NCI-H345 (cell line): ENCODE results near the gene SIPA1L3.
"Not testable (repeated sequence)": the region's sequence is repeated elsewhere in the genome, so short reads cannot be mapped to it uniquely, and the experiment has no call there.

Experiments used
- DNase-seq: peaks from one replicate; lab custom pipeline; 2025; lab: John Stamatoyannopoulos, UW

The SIPA1L3 gene

DNA sequence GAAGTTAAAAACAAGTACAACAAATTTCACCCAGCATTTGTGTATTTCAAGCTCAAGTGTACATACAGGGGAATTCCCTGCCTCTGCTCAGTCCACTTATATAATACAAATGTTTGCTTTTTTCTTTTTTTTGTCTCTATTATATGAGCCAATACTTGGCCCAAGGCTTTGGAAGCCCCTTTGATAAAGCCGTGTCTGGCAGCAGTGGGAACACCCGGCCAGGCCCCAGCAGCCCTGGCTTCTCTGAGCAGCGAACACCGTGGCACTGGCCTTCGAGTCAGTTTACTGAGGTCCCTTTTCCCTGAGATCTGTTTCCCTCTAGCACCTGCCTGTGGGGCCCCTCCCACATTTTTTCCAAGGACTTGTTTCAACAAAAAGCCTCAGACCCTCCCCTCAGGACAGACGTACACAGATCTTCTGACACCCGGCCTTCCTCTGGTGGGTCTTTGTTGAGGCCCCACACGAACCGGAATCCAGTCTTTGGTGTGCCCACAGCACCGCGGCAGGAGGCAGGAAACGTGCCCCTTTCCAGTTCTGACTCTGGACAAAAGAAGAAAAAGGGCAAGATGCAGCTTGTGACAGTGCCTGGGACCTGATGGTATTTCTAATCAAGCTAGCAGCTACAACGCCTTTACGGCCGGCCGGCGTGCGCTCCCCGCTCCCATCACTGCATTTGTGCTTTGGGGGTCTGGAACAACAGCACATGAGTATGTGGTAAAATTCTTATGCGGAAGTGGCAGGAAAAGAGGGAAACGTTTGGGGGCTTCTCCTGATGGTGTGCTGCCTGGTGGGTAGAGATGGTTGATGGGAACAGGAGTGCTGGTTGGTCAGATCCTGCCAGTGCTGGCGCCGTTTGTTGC, 13.8 kb downstream of the SIPA1L3 start:
- no peak for DNase-seq

DNA sequence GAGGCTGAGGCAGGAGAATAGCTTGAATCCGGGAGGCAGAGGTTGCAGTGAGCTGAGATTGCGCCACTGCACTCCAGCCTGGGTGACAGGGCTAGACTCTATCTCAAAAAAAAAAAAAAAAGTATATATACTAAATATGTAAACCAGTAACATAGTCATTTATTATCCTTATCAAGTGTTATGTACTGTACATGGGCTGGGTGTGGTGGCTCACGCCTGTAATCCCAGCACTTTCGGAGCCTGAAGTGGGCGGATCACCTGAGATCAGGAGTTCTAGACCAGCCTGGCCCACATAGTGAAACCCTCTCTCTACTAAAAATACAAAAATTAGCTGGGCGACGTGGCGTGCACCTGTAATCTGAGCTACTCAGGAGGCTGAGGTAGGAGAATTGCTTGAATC, 17.6 kb downstream of the SIPA1L3 start:
- DNase-seq = not testable (repeated sequence)

DNA sequence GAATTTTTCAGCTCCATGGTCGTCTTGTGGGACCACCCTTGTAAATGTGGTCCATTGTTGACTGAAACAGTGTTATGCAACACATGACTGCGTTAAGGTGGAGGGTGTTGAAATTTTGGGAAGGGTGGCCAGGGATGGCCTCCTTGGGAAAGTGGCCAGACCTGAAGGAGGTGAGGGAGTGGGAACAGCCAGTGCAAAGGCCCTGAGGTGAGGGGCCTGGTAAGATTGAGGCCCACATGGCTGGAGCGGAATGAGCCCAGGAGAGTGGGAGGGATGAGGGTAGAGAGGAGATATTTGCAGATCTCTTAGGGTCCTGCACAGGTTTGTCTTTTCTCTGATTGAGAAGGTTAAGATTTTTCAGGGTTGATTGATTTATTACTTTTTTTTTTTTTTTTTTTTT, 18.2 kb downstream of the SIPA1L3 start:
- no peak for DNase-seq

DNA sequence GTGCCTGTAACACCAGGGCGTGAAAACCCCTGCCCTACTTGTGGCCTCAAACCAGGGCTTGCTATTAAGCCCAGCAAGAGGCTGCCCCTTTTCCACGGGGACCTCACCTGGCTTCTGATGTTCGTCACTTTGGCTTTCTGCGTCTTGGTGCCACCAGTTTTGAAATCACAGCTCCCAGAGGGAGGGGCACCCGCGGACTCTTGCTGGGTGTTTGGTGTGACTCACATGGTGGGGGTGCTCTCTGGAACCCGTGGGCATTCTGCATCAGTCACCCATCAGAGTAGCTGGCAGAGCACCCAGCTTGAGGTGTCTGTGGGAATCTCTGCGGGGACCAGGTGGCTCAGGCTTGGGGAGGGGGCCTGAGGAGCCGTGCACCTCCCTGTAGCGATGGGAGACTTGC, 19.2 kb downstream of the SIPA1L3 start:
- DNase-seq = no peak

DNA sequence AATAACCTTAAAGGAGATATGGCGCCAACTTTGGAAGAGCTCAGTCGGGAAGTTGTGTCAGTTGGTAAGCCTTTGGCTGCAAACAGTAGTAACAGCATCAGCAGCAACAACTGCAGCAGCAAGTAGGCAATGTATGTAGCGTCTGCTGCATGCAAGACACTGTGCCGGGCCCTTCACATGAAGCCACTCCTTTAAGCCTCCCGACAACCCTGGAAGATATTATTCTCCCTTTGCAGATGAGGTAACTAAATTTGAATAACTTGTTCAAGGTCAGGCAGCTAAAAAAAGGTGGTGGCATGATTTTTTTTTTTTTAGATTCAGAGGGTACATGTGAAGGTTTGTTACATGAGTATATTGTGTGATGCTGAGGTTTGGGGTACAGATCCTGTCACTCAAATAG, 19.7 kb downstream of the SIPA1L3 start:
- no peak for DNase-seq

DNA sequence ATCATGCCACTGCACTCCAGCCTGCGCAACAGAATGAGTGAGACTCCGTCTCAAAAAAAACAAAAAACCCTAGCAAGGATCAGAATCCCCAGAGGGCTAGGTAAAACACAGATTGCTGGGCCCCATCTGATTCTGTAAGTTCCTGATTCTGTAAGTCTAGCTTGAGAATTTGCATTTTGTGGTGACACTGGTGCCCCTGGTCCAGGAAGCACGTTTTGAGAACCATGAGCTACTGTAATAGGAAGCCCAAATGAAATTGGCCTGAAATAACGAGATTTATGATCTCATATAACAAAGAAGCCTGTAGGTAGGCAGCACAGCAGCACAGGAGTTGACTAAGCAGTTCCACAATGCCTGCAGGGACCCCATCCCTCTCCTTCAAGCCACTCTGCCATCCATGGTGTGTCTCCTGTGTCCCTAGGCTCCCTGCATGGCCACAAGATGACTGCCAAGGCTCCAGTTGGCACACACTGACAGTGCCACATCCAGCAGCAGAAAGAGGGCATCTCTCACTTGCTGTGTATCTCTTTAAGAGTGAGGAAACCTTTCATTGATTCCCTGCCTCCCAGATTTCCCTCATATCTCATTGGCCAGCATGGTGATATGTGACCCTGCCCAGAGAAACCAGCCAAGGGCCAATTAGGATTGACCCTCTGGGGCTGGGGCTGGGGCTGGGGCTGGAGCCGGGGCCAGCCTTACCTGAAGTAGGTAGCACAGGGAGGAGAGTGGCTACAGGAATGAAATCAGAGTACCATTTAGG, 21.7 kb downstream of the SIPA1L3 start:
- DNase-seq = no peak

DNA sequence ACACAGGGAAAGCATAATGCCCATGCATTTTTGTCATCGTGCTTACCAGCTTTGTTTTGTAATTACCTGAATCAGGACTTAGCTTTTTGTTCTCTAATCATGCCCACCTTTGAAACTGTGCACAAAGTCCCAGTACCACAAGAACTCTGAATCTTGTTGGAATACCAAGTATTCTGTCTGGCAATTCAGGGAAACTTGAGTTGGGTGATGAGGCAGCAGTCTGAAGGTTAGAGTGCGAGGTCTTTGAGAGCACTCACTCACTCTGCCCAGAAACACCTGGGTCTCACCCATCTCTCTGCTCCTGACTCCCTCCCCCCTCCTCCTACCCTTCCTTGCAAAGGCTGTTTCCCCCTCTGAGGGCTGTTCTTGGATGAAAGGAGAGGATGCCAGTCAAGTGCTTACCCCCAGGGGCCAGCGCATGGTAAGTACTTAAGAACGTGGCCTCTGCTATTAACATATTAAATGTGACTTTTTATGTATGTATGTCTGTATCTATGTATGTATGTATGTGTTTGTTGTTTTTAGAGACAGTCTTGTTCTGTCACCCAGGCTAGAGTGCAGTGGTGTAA, 22.4 kb downstream of the SIPA1L3 start:
- no peak for DNase-seq

DNA sequence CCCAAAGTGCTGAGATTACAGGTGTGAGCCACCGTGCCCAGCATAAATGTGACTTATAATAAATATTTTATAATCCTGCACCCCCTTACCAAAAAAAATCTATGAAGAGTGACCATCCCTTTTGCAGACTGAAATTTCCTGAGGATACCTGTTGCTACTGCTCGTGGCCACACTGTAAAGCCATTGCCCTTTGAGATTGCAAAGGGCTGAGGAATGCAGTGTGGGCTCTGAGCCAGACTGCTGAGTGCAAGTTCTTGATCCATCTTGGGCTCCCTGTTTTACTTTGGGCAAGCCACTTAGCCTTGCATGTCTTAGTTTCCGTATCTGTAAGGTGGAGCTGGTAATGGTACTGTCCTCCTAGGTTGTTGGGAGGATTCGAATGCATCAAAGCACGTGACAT, 23.4 kb downstream of the SIPA1L3 start:
- DNase-seq = no peak

DNA sequence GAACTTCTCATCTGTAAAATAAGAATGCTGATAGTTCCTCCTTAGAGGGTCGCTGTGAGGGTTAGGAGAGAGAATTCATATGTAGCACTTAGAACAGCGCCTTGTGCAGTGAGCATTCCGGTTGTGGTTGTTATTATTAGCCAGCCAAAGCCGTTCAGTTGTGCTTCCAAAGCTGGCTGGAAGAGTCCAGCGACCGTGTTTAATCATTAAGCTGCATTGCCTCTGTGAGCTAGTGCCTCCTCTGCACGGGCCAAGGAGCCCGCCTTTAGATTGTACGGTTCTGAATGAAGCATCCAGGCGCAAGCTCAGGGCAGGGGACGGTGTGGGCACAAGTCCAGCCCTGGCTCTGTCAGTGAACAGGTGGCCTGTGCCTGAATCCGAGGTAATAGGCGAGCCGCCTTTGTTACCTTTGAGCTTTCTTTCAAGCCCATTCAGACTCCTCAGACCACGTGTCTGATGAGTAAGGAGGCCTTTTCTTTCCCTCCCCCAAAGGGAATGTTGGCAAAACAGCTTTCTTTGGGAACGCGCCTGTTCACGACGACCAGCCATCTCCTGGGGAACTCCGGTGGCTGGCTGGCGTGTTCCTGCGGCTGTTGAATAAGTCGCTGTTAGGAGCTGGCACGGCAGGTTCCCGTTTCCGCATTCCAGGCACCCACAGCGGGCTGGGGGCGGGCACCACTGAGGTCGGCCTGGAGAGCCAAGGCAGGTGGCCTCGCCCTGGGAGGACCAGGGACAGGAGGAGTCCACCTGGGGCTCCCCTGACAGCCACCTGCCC, 25.1 kb downstream of the SIPA1L3 start:
- DNase-seq = peak; percentile 94

DNA sequence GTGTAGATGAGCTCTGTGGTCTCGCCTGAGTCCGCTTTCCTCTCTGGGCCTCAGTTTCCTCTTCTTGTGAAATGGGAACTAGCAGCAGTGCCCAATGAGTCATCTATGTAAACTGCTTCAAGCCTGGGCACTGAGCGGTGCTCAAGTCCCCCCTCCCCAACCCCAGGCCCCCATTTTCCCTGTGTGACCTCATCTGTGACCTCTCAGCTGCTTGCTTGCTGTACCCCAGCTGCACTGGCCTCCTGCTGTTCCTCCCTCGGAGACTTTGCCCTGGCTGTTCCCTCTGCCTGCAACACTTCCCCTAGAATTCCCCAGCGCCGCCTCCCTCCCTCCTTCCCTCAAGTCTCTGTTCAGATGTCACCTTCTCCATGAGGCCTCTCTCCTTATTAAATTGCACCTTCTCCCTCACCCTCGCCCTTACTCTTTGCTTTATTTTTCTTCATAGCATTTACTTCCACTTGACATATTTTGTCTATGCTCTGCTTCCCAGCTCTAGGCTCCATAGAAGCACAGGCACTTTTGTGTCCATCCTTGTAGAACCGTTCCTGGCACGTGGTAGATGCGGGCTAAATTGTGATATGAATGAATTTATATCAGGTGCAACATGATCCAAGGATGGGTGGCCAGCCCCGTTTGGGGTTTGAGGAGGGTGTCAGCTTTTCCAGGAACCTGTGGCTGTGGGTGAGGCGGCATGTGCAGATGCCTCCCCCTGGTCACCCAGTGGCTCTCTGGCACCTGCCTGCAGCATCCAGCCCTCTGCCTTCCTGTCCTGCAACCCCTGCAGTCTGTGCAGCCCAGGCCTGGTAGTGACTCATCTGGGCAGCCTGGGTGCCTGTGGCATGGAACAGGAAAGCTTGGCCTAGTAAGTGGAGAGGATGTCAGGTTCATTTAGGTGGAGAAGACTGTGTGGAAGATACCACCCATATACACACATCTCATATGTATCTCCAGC, 26.3 kb downstream of the SIPA1L3 start:
- peak; percentile 82 for DNase-seq

DNA sequence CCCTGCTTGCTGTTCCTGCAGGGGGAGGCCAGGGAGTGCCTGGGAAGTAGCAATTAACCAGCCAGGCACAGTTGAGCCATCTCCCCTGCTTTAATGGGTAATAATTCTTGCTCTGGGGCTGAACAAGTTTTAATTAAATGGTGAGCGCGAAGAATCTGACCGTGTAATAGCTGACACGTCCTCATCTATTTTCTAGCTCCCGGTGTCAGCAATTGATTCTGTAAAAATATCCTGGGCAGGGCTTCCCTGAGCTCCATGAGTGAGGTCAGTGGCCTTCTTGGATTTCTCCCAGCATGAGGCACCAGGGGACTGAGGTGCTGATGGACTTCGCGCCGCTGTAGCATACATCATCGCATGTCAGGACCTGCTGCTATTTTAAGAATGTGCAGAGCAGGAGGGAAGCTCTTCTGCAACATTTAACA, 26.9 kb downstream of the SIPA1L3 start:
- DNase-seq = no peak

DNA sequence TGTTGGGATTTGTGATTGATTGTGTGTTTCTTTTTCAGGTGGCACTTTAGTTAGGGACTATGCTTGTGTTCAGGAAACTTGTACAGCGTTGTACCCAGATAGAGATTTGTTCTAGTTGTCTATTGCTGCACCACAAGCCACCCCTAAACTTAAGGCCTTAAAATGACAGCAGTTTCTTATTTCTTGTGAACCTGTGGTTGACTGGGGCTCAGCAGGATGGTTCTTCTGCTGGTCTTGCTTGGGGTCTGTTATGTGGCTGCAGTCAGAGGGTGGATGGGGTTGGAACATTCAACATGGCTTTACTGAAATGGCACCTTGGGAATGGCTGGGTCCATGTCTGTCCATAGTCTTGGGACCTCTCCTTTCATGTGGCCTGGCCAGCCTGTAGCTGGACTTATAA, 28.3 kb downstream of the SIPA1L3 start:
- no peak for DNase-seq

DNA sequence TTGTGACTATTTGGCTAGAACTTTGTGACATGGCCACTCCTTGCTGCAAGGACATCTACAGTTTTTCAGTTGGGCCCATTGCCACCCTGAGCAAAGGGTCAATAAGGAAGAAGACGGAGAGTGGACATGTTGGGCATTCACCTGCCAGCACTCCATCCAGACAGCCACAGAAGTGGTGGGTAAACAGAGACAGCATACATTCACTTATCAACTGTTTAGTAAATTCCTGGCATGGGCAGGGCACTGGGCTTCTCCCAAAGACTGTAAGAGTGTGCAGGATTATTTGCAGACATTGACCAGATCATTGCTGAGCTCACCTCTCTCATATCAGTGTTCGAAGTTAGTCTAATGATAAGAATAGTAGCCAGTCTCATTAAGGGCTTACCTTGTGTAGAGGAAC, 29.2 kb downstream of the SIPA1L3 start:
- no peak for DNase-seq

DNA sequence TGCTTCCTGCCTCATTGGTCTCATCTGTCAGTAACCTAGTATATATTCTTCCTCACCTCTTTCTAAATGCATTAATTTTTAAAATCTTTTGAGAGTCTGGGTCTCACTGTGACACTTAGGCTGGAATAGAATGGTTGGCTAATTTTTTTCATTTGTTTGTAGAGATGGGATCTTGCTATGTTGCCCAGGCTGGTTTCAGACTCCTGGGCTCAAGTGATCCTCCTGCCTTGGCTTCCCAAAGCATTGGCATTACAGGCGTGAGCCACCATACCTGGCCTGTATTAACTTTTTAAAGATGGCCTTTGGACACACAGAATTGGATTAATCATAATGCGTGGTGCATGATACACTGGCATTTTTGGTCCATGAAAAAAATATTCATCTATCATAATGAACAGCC, 29.9 kb downstream of the SIPA1L3 start:
- DNase-seq = no peak

DNA sequence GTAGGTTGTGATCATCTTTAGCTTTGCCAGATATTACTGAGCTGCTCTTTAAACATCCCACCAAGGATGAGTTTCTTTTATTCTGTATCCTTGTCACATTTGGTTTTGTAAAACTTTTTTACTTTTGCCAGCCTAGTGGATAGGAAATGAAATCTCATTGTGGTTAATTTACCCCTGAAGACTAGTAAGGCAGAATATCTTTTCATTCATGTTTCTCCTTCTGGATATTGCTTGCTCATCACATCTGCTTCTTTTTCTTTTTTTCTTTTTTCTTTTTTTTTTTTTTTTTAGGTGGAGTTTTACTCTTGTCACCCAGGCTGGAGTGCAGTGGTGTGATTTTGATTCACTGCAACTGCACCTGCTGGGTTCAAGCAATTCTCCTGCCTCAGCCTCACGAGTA, 31.3 kb downstream of the SIPA1L3 start:
- DNase-seq = no peak

DNA sequence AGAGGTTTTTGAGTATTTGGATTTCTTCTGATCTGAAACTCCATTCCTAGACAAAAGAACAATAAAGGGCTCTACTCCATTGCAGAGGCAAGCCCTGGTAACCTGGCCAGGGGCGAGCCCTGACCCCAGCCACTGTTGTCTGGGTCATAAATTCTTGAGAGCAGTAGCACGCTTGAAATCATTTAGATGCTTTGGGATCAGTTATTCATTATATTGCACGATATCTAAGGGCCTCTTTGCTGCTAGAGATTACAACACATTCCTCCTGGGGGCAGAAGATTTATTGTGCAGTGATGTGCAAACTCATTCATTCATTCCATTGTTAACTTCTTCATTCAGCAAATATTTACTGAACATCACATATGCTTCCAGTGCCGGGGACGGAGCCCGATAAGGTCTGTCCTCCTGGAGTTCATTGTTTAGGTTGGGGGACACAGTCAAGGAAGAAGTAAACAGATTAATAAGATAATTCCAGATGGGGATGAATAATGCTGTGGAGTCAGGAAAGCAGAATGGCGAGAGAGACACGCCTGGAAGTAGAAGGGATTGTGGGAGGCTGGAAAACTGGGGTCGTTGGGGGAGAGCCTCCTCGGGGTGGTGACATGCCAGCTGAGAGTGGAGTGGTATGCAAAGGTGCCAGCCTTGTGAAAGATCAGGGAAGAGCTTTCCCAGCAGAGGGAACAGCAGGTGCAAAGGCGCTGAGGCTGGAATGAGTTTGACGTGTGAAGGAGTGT, 34.9 kb downstream of the SIPA1L3 start:
- peak; percentile 36 for DNase-seq

DNA sequence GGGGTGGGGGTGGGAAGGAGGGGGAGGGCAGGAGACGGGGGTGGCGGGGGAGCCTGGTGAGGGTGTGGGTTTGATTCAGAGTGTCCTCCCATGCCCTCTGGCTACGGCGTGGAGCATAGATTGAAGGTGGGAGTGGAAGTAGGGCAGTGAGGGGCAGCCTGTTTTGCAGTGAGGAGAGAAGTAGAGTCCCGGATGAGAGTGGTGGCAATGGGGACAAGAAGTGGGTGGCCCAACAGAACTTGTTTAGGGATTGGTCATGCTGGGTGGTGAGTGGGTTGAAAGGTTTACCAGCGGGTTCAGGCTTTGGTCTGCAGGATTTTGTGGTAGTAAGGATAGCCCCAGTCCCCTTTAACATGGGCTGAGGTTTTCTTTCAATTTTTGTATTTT, 35.5 kb downstream of the SIPA1L3 start:
- DNase-seq = no peak

DNA sequence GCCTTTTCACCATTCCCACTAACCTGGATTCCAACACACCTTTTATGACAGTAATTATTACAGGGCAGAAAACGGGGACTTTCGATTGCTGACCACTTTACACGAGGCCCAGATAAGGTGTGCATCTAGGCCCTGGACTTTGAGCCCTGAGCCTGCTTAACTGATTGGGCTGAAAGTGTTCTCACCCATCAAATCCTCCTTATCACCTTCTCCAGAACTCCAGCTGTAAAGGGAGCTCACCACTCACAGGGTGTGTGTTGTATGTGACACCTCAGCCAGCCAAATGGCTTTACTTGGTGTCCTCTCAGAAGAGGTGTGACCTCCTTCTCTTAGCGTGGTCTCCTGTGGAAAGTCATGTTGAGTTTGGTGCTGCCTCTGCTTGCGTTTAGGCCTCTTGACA, 36.5 kb downstream of the SIPA1L3 start:
- no peak for DNase-seq

DNA sequence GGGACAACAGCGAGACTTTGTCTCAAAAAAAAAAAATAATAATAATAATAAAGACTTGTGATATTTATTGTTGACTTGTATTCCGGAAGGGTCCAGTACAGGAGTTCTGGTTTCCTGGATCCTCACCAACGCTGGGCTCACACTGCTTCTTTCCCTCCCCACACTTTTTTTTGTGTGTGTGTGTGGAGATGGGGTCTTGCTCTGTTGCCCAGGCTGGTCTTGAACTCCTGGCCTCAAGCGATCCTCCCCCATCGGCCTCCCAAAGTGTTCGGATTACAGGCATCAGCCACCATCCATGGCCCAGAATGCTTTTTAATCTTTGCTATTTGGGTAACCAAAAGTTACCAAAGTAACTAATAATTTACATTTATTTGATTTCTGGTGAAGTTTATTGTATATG, 39.1 kb downstream of the SIPA1L3 start:
- no peak for DNase-seq

DNA sequence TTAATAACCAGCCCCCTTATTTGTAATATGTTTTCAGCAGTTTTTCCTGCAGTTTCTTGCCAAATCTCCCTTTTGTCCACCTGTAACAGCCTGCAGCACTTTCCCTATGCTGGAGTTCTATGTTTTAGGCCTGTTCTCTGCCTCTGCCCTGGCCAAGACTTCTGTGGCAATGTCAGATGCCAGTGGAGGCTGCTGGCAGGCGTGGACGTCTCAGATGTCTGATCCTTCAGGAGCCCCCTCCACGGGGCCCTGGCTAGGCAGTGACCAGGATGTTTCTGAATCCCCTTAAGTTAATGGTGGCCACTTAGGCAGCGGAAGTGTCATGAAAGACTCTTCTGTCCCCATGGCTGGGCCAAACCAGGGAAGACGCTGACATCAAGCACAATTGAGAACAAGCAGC, 40.8 kb downstream of the SIPA1L3 start:
- no peak for DNase-seq

DNA sequence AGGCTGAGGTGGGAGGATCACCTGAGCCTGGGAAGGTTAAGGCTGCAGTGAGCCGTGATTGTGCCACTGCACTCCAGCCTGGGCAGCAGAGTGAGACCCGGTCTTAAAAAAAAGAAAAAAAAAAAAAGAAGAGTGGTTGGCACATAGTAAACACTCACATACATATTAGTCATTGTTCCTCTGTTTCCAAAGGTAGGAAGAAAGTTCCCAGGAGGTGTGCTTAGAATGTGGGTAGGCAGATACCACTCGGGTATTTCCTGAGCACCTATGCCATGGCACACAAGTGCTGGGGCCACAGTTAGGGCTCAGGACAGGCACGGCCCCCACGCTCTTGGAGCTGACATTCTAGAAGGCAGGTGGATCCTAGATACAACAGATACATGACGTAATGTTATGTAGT, 41.4 kb downstream of the SIPA1L3 start:
- DNase-seq = no peak
